HG03342 (cell line): ENCODE measurements around the gene PHF2.

Source experiments
- ATAC-seq: cut with Tn5 transposase; IDR thresholded peaks from one replicate; pipeline ENCODE4 v1.9.1; 2021; ENCODE audit warnings: mild to moderate bottlenecking, moderate library complexity; ENCODE audit not compliant: unreplicated experiment

PHF2 gene

GRCh38 chr9:93585695-93586094 lies 9.3 kb downstream of the PHF2 start:
- no peak for ATAC-seq

DNA sequence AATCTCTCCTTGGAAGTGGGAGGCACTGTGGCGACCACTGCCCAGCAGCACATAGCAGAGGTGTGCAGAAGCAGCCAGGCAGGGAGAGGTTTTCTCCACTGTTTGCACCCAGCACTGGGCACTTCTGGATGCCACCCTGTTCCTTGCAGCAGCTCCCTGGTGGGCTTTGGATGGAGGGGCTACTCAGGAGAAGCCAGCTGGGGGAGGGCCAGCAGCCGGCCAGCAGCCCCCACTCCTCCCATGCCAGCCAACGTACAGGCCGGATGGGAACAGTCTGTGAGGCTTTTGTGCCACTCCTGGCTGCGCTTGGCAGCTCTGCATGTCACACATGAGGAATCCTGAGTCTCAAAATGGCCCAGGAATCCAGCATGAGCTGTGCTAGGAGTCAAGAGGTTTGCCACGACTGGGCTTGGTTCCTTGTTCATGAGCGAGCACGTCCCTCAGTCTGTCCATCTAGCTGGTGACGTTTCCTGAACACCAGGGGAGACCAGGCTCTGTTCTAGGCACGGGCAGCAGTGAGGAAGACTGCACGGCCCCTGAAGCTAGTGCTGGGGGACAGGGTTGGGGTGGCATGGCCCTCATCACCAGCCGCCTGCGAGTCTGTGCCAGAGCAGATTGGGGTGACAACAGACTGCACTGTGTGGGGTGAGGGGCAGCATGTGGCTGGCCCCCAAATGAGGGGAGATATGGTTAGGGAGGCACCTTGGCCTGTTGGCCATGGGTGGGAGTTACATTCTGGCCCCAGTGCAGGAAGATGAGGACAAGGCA lies 10.1 kb downstream of the PHF2 start:
- ATAC-seq = no peak

DNA sequence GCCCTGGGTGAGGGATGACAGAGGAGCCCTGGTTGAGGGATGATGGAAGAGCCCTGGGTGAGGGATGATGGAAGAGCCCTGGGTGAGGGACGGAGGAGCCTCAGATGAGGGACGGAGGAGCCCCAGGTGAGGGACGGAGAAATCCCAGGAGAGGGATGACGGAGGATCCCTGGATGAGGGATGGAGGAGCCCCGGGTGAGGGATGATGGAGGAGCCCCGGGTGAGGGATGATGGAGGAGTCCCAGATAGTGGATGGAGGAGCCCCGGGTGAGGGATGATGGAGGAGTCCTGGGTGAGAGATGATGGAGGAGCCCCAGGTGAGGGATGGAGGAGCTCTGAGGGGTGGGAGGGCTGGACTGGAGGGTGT lies 10.9 kb downstream of the PHF2 start:
- no peak for ATAC-seq

GRCh38 chr9:93587651-93588347 lies 11.4 kb downstream of the PHF2 start:
- no peak for ATAC-seq

- no peak for ATAC-seq
Observed at GRCh38 chr9:93588641-93589609, 12.5 kb downstream of the PHF2 start.

- no peak for ATAC-seq
Observed at GRCh38 chr9:93589688-93590087, 13.3 kb downstream of the PHF2 start.

DNA sequence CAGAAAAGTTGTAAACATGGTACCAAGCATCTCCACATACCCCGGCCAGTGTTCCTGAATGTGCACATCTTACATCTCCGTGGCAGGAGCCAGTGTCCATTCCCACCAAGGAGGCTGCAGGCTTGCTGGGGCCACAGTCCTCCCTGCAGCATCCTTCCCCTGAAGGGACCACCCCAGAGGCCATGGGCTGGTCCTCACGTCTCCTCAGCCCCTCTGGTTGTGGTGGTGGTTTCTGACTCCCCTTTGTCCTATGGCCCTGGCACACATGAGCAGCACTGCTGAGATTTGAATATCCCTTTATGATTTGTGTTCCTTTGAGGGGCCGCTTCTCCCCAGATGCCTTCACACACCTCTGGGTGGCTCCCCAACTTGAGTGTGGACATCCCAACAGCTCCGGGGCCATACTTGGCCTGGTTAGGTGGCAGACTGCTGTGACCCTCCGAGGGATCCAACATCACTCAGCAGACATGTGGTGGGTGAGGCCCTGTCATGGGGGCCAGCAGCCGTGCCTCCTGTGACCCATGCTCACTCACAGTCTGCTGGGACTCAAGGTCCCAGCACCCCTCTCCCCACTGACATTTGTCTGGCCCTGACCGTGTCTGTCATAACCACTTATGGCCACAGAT lies 14.3 kb downstream of the PHF2 start:
- ATAC-seq = no peak

- ATAC-seq = no peak
Observed at GRCh38 chr9:93591301-93592007, 15.1 kb downstream of the PHF2 start.

DNA sequence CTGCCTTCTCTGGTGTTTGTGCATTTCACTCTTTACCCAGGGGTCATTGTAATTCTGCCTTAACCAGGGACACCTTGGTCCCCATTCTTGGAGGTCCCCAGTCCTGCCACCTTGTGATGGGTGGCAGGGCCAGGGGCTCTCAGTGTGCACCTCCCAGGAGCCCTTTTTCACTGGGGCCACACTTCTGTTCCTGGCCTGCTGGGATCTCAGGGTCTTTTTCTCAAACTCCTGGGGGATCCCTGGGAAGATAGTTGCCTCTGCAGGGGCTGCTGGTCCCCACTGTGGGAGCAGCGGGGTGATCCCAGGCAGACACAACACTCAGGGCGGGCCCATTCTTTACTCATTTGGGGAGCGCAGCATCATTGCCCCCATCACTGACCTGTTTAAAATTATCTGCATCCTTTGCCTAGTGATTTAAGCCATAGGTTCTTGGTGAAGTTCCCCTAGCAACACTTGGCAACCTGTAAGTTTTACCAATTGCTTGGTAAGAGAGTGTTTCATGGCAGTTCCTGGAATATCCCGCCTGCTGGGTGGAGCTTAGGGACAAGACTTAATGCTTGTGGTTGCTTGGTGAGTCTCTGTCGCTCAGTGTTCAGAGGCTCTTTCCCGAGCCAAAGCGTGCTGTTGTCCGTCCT lies 15.7 kb downstream of the PHF2 start:
- no peak for ATAC-seq

DNA sequence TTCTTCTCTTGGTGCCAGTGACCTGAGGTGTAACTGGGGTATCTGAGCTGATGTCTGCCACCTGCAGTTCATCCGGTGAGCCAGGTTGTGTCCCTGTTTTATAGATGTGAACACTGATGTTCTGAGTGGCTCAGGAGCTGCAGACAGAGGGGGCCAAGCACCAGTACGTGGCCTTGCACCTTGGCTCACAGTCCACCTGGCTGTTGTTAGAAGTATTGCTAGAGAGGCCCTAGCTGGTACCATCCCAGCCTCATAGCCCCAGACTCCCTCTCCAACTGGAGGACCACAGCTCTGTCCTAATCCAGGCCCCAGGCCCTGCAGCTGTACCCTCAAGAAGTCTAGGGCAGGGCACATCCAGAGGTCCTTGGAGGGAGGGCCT lies 16.2 kb downstream of the PHF2 start:
- ATAC-seq = no peak

DNA sequence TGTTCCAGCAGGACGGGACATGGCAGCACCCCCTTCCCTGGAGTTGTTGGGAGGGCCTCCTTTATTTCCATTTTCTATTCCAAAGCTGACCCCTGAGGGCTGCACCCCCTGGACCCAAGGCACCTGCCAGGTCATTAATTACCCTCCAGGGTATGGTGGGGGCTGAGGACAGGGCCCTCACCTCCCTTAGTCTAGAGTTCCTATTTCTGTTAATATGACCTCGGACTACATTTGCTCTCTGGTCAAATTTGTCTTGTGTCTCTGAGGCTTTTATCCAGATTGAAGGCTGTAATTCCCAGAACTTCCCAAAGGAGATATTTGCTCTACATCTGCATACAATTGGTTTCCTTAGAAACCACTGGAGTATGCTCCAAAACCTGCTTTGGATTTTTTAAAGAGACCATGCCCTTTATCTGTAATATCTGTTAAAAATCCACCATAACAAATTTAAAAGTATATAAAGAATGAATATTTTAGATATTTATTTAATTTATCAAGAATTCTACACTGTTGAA lies 16.8 kb downstream of the PHF2 start:
- ATAC-seq = no peak

- ATAC-seq = no peak
Observed at GRCh38 chr9:93594041-93594756, 17.8 kb downstream of the PHF2 start.

- ATAC-seq = no peak
Observed at GRCh38 chr9:93595461-93595860, 19.1 kb downstream of the PHF2 start.

GRCh38 chr9:93595861-93596365 lies 19.5 kb downstream of the PHF2 start:
- no peak for ATAC-seq

GRCh38 chr9:93596399-93596798 lies 20.0 kb downstream of the PHF2 start:
- ATAC-seq = no peak

GRCh38 chr9:93597142-93597706 lies 20.8 kb downstream of the PHF2 start:
- ATAC-seq = no peak

- ATAC-seq = no peak
Observed at GRCh38 chr9:93597871-93598646, 21.7 kb downstream of the PHF2 start.
